Spleen (tissue), 7 donors: ENCODE data around the gene DAZAP2.

Experiments used
- POLR2A ChIP-seq, 3 donors: fragments of 450-650 bp; IDR thresholded peaks; one replicate each; pipeline ENCODE4 v1.5.1; 2017; ENCODE audit warnings: antibody characterized with exemption in 3 of 3, mild to moderate bottlenecking in 1 of 3
- POLR2AphosphoS5 ChIP-seq, 3 donors: sonication (generic); formaldehyde crosslinking; IDR thresholded peaks; one replicate each; pipeline ENCODE4 v1.5.1; 2017; ENCODE audit warnings: antibody characterized with exemption in 3 of 3
- TF ChIP-seq, protein P1 (sequence below), 11 experiments: fragments of 200-600 bp in 7 of 11; fragments of 450-650 bp in 4 of 11; sonication (generic) in 4 of 11; IDR thresholded peaks in 8 of 11; conservative IDR thresholded peaks in 3 of 11; 1 replicate in 7 of 11; 2 replicates in 4 of 11; pipeline versions ENCODE4 v1.4.0 to v1.8.0; 2016 to 2021; ENCODE audit warnings: antibody characterized with exemption in 11 of 11, inconsistent platforms in 4 of 11, mild to moderate bottlenecking in 1 of 11
- donor health status: DM: no; HTN: no; CAD: no; lungs with moderate emphysema.
- donor health status: DM: no; HTN: no; CAD: no.
- donor health status: DM: no; HTN: no; CAD: no.

DNA sequence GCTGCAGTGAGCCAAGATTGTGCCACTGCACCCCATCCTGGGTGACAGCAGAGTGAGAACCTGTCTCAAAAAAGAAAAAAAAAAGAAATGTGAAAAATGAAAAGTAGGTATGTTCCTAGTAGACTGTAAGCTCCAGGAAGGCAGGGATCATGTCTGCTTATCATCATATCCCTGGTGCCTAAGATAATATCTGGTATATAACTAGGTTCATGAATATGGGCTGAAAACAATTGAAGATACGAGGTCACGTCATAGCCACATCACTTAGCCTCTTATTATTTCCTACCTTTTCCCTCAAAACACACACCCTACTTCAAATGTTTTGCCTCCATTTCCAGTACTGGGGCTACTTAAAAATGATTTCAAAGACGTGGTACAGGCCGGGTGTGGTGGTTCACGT, 23.7 kb upstream of the DAZAP2 start:
- TF ChIP-seq, protein P1, sequence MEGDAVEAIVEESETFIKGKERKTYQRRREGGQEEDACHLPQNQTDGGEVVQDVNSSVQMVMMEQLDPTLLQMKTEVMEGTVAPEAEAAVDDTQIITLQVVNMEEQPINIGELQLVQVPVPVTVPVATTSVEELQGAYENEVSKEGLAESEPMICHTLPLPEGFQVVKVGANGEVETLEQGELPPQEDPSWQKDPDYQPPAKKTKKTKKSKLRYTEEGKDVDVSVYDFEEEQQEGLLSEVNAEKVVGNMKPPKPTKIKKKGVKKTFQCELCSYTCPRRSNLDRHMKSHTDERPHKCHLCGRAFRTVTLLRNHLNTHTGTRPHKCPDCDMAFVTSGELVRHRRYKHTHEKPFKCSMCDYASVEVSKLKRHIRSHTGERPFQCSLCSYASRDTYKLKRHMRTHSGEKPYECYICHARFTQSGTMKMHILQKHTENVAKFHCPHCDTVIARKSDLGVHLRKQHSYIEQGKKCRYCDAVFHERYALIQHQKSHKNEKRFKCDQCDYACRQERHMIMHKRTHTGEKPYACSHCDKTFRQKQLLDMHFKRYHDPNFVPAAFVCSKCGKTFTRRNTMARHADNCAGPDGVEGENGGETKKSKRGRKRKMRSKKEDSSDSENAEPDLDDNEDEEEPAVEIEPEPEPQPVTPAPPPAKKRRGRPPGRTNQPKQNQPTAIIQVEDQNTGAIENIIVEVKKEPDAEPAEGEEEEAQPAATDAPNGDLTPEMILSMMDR (IDR thresholded peaks at IDR 0.05 in 8 of 11, conservative IDR thresholded peaks at IDR 0.05 in 3 of 11) = no peak
- TF ChIP-seq POLR2A (IDR thresholded peaks at IDR 0.05) (no peak), POLR2AphosphoS5 (IDR thresholded peaks at IDR 0.05) (no peak)
